Superior temporal gyrus (tissue), 1 donor: ENCODE data around the gene KANSL3.
A peak's percentile ranks its signal among the peaks of the same experiment; 100 is the strongest.
"Not testable (repeated sequence)": the region's sequence is repeated elsewhere in the genome, so short reads cannot be mapped to it uniquely, and the experiment has no call there.

Experiments
- DNase-seq: peaks from one replicate; pipeline ENCODE4 v3.0.0-alpha.2; 2016; ENCODE audit errors: extremely low spot score

KANSL3 gene

GRCh38 chr2:96654791-96655190 lies 16.7 kb upstream of the KANSL3 start:
- DNase-seq, result not testable (repeated sequence)

- no peak for DNase-seq
Observed at GRCh38 chr2:96651793-96652192, 13.7 kb upstream of the KANSL3 start.

- DNase-seq, result no peak
Observed at GRCh38 chr2:96649342-96649741, 11.2 kb upstream of the KANSL3 start.

- DNase-seq, result no peak
Observed at GRCh38 chr2:96648306-96648930, 10.3 kb upstream of the KANSL3 start.

- DNase-seq, result no peak
Observed at GRCh38 chr2:96647681-96648080, 9.6 kb upstream of the KANSL3 start.

GRCh38 chr2:96642564-96643360 lies 4.7 kb upstream of the KANSL3 start, which contains the start of gene FER1L5:
FER1L5 (plus strand) TSS chr2:96642764; CDS start chr2:96642837, 73 bp downstream.
- DNase-seq, result peak; percentile 70

- DNase-seq, result peak; percentile 67
Observed at GRCh38 chr2:96637385-96638143, 548 bp downstream of the KANSL3 start.

- DNase-seq, result no peak
Observed at GRCh38 chr2:96636551-96637171, 1.5 kb downstream of the KANSL3 start.

- no peak for DNase-seq
Observed at GRCh38 chr2:96633641-96634040, 4.5 kb downstream of the KANSL3 start.

- no peak for DNase-seq
Observed at GRCh38 chr2:96631804-96632435, 6.2 kb downstream of the KANSL3 start.

- no peak for DNase-seq
Observed at GRCh38 chr2:96626553-96626942, 11.6 kb downstream of the KANSL3 start.

- DNase-seq, result no peak
Observed at GRCh38 chr2:96625571-96626552, 12.2 kb downstream of the KANSL3 start.

- no peak for DNase-seq
Observed at GRCh38 chr2:96623116-96623515, 15.0 kb downstream of the KANSL3 start.

- no peak for DNase-seq
Observed at GRCh38 chr2:96622544-96622943, 15.6 kb downstream of the KANSL3 start.

- DNase-seq, result no peak
Observed at GRCh38 chr2:96618596-96619283, 19.4 kb downstream of the KANSL3 start.

GRCh38 chr2:96617012-96617411 lies 21.1 kb downstream of the KANSL3 start:
- no peak for DNase-seq

- DNase-seq, result no peak
Observed at GRCh38 chr2:96616535-96616934, 21.6 kb downstream of the KANSL3 start.

GRCh38 chr2:96616128-96616527 lies 22.0 kb downstream of the KANSL3 start:
- no peak for DNase-seq
